ENCODE measurements around the gene IFIT1B.
"Not testable (repeated sequence)": the region's sequence is repeated elsewhere in the genome, so short reads cannot be mapped to it uniquely, and the experiment has no call there.

IFIT1B gene, protein sequence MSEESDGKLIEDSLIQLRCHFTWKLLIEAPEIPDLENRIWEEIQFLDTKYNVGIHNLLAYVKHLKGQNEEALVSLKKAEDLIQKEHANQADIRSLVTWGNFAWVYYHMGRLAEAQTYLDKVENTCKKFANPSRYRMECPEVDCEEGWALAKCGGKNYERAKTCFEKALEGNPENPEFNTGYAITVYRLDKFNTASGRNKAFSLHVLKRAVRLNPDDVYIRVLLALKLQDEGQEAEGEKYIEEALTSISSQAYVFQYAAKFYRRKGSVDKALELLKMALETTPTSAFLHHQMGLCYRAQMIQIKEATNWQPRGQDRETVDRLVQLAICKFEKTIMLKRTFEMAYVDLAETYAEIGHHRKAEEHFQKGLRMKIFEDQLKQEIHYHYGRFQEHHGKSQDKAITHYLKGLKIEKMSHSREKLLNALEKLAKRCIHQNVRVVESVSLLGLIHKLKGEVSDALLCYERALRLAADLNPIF

GRCh38 chr10:89377705-89378637 is at the start of gene IFIT1B:
Gene IFIT1B (plus strand): TSS chr10:89378056. CDS start chr10:89378136, 80 bp downstream.
- peaks cover 4% of the 10 kb centered on the region for H3K27me3 Mint-ChIP-seq (ENCODE audit: low read depth, poor library complexity)
- H3K9me3 Mint-ChIP-seq, result no peaks in the 10 kb centered on the region
- DNase-seq, result no peak
- H3K27ac Mint-ChIP-seq, result peak within 1 kb of the TSS; percentile 76
- H3K4me3 Mint-ChIP-seq, result no peak within 1 kb of the TSS
- no peak for TF ChIP-seq CTCF (IDR thresholded peaks at IDR 0.05)
- H3K36me3 Mint-ChIP-seq (ENCODE audit: low read depth), result no peaks in the 10 kb centered on the region
- peaks cover 21% of the 10 kb centered on the region for H3K4me1 Mint-ChIP-seq

DNA sequence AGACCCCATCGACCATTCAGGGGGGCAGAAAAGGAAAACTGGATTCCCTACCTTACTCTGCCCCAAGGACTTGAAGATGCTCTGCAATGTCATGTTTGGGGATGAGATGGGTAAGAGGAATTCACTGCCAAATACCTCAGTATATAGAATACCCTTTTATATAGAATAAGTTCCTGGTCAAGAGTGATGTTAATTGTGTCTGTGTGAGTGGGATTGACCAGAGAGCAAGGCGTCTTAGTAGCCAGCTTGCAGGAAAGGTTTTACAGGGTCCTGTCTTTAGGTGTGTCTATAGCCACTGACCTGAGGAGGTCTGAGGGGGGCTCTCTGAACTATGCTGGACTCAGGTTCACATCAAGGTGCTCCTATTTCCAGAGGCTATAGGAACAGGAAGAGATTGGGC is 48.7 kb upstream of the IFIT1B start:
- H3K9me3 Mint-ChIP-seq, result peaks cover 13% of the 10 kb centered on the region
- H3K4me1 Mint-ChIP-seq, result peaks cover 69% of the 10 kb centered on the region
- peak overlapping the region; percentile 77 for H3K4me3 Mint-ChIP-seq
- H3K36me3 Mint-ChIP-seq (ENCODE audit: low read depth), result peaks cover 10% of the 10 kb centered on the region
- TF ChIP-seq CTCF (IDR thresholded peaks at IDR 0.05), result no peak
- no peaks in the 10 kb centered on the region for H3K27me3 Mint-ChIP-seq (ENCODE audit: low read depth, poor library complexity)
- no peak for DNase-seq
- H3K27ac Mint-ChIP-seq, result peak overlapping the region; percentile 100

- H3K4me3 Mint-ChIP-seq, H3K9me3 Mint-ChIP-seq: not testable (repeated sequence)
- H3K4me1 Mint-ChIP-seq, result peaks cover 74% of the 10 kb centered on the region
These were observed 47.8 kb upstream of the IFIT1B start for GRCh38 chr10:89330014-89330413.

GRCh38 chr10:89330537-89331212 is 47.2 kb upstream of the IFIT1B start:
- H3K4me3 Mint-ChIP-seq, result no peak overlapping the region
- H3K36me3 Mint-ChIP-seq (ENCODE audit: low read depth), result peaks cover 6% of the 10 kb centered on the region
- TF ChIP-seq CTCF (IDR thresholded peaks at IDR 0.05), result no peak
- no peak for DNase-seq
- no peaks in the 10 kb centered on the region for H3K27me3 Mint-ChIP-seq (ENCODE audit: low read depth, poor library complexity)
- H3K4me1 Mint-ChIP-seq, result peaks cover 80% of the 10 kb centered on the region
- peak overlapping the region; percentile 14 for H3K27ac Mint-ChIP-seq
- H3K9me3 Mint-ChIP-seq, result peaks cover 9% of the 10 kb centered on the region

More at GRCh38 chr10:89330014-89330413, 47.8 kb upstream of the IFIT1B start:
- H3K36me3 Mint-ChIP-seq (ENCODE audit: low read depth); H3K27me3 Mint-ChIP-seq (ENCODE audit: low read depth, poor library complexity); H3K27ac Mint-ChIP-seq; DNase-seq: not testable (repeated sequence)

GRCh38 chr10:89331487-89332122 is 46.3 kb upstream of the IFIT1B start:
- H3K27me3 Mint-ChIP-seq (ENCODE audit: low read depth, poor library complexity); H3K4me3 Mint-ChIP-seq; H3K36me3 Mint-ChIP-seq (ENCODE audit: low read depth); H3K9me3 Mint-ChIP-seq; DNase-seq: not testable (repeated sequence)
- H3K27ac Mint-ChIP-seq, result peak overlapping the region; percentile 74
- peaks cover 74% of the 10 kb centered on the region for H3K4me1 Mint-ChIP-seq

DNA sequence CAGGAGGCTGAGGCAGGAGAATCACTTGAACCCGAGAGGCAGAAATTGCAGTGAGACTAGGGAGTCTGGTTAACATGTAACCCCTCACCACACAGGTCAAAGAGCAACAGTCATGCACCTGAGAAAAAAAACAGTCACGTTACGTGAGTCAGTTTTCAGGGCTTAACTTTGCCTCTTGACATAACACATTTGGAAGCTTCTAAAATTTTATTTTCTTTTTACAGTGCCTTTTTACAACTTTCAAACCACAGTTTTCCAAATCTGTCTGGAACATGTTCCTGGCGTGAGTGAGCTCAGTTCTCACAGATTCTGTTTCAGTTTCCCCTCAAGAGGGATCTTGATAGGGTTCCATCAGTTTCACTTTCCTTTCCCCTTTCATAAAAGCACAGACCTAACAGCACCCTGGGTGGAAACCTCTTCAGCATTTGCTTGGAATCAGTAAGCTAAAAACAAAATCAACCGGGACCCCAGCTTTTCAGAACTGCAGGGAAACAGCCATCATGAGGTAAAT is 45.7 kb upstream of the IFIT1B start:
- no peak for DNase-seq
- peak overlapping the region; percentile 3 for H3K4me3 Mint-ChIP-seq
- peaks cover 3% of the 10 kb centered on the region for H3K9me3 Mint-ChIP-seq
- no peaks in the 10 kb centered on the region for H3K27me3 Mint-ChIP-seq (ENCODE audit: low read depth, poor library complexity)
- H3K36me3 Mint-ChIP-seq (ENCODE audit: low read depth), result no peaks in the 10 kb centered on the region
- peaks cover 70% of the 10 kb centered on the region for H3K4me1 Mint-ChIP-seq
- H3K27ac Mint-ChIP-seq, result peak overlapping the region; percentile 89
- TF ChIP-seq CTCF (IDR thresholded peaks at IDR 0.05), result no peak

All from nephron progenitor cell (in vitro differentiated cells).